HG03571 (cell line): ENCODE results near the gene MVP.
"Not testable (repeated sequence)": the region's sequence is repeated elsewhere in the genome, so short reads cannot be mapped to it uniquely, and the experiment has no call there.

ENCODE experiments used
- ATAC-seq: cut with Tn5 transposase; IDR thresholded peaks from one replicate; pipeline ENCODE4 v1.9.1; 2021; ENCODE audit not compliant: unreplicated experiment

MVP gene

GRCh38 chr16:29820271-29820701, at the start of gene MVP:
TSS of gene MVP (plus strand) at chr16:29820462. CDS start at chr16:29830550, 10,088 bp downstream.
- no peak for ATAC-seq

- ATAC-seq: not testable (repeated sequence)
Measured at GRCh38 chr16:29772330-29772729, 47.9 kb upstream of the MVP start.

DNA sequence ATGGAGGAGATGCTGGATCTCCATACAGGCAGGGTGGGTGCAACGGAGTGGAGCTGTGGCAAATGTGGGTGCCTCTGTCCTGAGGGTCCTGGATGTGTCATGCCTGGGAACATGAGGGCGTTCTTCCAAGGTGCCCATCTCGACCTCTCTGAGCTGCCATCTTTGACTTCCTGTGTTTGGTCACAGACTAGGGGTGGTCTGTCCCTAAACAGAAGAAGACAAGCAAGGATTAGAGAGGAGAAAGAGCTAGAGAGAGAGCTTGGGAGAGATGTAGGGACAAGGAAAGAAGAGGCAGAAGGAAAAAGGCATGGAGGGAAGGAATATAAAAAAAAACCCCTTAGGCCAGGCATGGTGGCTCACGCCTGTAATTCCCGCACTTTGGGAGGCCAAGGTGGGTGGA, 45.5 kb upstream of the MVP start:
- no peak for ATAC-seq

GRCh38 chr16:29775742-29776408, 44.4 kb upstream of the MVP start:
- no peak for ATAC-seq

- ATAC-seq: no peak
Measured at GRCh38 chr16:29777576-29778350, 42.5 kb upstream of the MVP start, which contains the start of gene ZG16. TSS of gene ZG16 (plus strand) at chr16:29778256. CDS start at chr16:29779267, 1,011 bp downstream.

GRCh38 chr16:29779474-29779873, 40.8 kb upstream of the MVP start:
- ATAC-seq: no peak

DNA sequence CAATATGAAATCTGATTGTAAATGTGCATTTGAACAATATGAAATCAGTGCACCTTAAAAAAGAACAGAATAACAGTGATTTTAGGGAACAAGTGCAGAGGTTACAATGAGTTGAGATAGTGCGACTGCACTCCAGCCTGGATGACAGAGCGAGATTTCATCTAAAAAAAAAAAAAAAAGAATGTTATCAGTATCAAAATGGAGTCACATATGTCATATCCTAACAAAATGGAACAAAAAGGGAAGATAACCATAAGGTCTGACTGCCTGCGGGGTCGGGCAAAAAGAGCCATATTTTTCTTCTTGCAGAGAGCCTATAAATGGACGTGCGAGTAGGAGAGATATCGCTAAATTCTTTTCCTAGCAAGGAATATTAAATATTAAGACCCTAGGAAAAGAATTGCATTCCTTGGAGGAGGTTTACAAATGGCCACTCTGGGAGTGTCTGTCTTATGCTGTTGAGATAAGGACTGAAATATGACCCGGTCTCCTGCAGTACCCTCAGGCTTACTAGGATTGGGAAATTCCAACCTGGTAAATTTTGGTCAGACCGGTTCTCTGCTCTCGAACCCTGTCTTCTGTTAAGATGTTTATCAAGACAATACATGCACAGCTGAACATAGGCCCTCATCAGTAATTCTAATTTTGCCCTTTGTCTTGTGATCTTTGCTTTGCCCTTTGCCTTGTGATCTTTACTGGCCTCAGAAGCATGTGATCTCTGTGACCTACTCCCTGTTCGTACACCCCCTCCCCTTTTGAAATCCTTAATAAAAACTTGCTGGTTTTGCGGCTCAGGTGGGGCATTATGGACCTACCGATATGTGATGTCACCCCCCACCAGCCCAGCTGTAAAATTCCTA, 36.9 kb upstream of the MVP start:
- ATAC-seq: not testable (repeated sequence)

DNA sequence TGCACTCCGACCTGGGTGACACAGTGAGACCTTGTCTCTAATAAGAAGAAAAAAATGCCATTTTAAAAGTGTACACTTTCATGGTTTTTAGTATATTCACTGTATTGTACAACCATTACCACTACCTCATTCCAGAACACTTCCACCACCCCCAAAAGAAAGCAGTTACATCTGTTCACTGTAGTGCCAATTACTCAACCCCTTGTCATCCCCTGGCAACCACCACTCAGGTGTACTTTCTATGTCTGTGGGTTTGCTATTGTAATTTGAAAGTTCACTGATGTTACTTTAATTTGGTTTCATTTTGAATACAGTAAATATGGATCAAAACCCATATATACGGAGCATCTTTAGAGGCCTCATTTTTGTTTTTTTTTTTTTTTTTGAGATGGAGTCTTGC, 36.1 kb upstream of the MVP start:
- ATAC-seq: no peak

DNA sequence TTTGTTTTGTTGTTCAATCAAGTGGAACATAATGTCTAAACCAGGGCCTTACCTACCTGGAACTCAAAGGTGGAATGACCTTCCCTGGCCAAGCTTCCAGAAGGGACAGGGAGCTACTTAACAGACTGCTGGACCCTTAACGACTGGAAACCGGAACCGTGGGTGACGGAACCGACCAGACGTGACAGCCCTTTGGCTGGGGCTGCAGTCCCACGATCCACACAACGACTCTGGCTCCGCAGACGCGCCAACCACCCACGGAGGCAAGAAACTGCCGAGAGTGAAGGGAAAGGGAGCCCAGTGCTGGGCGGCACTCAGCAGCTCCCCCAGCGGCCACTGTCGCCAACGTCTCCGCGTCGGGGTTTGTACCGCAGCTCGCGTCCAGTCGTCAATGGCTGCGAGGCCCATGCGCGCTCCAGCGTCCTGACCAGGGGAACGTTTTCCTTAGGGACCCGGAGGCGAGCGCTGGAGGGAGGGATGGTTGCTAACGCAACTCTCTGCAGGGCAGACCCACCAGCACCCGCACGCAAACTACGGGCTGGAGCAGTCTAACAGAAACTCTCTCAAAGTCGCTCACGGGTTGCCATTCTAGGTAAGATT, 35.3 kb upstream of the MVP start:
- ATAC-seq: no peak

DNA sequence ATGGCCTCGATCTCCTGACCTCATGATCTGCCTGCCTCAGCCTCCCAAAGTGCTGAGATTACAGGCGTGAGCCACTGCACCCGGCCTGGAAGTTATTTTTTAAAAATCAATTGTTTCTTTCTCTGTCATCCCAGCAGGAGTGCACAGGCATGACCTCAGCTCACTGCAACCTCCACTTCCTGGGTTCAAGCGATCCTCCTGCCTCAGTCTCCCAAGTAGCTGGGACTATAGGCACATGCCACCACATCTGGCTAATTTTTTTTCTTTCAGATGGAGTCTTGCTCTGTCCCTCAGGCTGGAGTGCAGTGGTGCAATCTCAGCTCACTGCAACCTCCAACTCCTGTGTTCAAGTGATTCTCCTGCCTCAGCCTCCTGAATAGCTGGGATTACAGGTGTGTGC, 33.1 kb upstream of the MVP start:
- not testable (repeated sequence) for ATAC-seq

DNA sequence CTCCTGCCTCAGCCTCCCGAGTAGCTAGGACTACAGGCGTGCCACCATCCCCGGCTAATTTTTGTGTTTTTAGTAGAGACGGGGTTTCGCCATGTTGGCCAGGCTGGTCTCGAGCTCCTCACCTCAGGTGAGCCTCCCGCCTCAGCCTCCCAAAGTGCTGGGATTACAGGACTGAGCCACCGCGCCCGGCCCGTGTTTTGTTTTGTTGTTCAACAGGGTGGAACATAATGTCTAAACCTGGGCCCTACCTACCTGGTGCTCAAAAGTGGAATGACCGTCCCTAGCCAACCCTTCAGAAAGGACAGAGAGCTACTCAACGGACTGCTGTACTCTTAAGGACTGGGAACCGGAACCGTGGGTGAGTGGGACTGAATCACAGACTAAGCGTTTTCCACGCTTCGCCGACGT, 30.5 kb upstream of the MVP start:
- ATAC-seq: no peak

- ATAC-seq: peak; percentile 86
Measured at GRCh38 chr16:29790183-29790948, 29.9 kb upstream of the MVP start, which contains the start of gene KIF22. TSS of gene KIF22 (plus strand) at chr16:29790751. CDS start at chr16:29790760, 9 bp downstream.

DNA sequence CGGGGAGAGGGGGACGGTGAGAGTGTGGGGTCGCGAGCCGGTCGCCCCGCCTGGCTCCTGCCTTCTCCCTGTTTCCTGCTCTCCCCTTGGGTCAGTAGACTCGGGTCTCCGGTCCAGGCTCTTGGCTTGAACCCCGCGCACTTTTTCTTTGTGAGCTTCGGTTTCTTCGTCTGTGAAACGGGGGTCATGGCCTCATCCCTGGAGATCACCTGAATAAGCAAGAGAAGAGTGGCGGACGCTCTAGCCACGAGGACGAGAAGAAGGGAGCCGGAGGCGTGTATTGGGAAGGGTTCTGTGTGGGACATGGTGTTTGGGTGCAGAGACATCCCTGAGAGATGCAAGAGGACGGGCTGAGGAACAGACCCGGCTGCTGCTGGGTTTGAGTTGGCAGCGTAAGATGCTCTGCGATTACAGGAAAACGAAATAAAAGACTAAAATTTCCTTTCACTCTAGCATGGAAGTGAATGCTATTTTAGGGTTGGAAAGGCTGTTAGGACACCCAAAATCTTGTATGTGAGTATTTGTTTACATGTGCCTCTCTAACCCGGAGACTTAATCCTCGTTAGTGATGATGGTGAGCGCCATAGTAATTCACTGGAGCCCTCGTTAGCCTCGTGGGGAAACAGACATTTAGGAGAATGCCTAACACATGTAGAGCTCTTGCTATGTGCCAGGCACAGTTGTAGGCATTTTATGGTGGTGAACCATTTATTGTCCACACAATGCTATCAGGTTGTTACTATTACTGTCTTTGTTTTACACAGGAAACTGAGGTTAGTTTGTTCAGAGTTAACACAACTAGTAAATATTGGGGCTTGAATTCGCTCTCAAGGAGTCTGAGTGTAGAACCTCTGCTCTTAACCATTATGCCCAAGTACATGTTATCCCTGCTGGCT, 29.1 kb upstream of the MVP start:
- no peak for ATAC-seq

DNA sequence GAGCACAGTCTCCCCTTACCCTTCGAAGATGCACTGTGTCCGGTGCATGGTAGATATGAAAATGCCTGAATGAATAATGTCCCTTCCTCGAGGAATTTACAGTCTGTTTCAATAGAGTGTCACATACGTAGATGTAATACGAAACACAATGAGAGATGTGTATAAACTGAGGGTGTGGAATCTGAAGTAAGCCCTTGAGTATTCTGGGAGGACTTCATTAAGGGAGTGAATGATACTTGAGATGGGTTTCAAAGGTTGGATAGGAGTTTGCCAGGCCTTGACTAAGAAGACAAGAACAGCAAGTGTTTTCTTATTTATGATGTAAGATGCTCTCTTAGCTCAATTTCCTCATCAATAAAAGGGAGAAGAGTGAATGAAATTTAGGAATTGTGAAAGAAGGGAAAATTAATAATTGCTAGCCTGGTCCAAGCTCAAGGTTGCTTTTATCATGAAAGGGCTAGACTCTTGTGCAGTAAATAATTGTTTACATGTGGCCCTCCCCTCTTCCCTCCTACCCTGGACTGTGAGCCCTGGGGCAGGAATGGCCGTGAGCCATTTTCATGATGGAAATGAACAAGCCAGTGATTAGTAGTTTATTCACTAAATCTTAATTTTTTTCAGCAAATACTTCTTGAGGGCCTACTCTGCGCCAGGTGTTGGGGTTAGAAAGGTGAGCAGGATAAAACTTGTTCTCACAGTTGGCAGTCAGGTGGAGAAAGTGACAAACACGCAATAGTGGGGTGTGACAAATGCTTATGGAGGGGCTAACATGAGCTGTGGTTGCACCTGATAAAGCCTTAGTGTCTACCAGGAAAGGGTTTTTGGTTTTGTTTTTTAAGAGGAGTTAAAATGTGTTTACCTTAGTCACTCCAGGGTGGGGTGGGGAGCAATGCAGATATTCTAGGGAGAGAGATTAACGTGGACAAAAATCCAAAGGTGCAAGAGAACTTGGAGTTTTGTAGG, 28.1 kb upstream of the MVP start:
- ATAC-seq: no peak

- not testable (repeated sequence) for ATAC-seq
Measured at GRCh38 chr16:29793153-29793552, 27.1 kb upstream of the MVP start.

- ATAC-seq: no peak
Measured at GRCh38 chr16:29794231-29794710, 26.0 kb upstream of the MVP start.

- no peak for ATAC-seq
Measured at GRCh38 chr16:29802416-29802935, 17.8 kb upstream of the MVP start.

- ATAC-seq: no peak
Measured at GRCh38 chr16:29804020-29804419, 16.2 kb upstream of the MVP start.
